ENCODE data around the gene HOMER2.

DNA sequence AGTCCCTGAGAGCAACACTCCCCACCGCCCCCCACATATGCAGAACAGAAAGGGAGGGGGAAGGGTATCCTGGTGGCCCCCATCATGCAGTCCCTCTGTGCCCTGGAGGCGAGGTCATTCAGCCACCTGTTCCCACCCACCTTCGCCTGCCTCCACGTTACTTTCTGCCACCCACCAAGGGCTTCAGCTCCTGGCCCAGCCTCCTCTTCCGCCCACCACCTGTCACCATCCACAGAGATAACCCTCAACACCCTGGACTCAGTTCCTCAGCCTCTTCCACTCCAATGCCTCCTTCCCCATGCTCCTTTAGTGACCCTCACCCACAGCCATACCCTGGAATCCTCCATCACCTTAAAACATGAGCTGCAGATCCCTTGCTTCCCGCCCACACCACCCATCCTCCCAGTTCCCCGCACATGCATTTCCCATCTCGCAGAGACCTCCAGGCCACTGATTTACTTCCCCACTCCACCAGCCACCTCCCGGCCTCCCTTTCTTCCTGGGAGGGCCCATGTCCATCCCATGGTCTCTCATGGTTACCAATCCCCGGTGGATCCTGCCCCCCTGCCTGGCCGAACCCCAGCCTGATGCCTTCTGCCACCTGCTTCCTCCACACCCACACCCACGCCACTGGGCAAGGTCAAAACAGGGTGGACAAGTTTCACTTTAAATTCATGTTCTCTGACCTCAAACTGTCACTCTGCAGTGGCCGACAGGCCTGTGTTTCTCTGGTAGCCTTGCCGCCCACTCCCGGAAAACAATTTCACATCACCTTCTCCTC, 18.2 kb downstream of the HOMER2 start:
- no peak for TF ChIP-seq POLR2A (IDR thresholded peaks at IDR 0.05; ENCODE audit: low read length)
- no peak for TF ChIP-seq GATA1 (IDR thresholded peaks at IDR 0.05; ENCODE audit: low read depth, low read length)
